ENCODE measurements around the gene KMT5C. TPM values are rescaled to one million over a fixed set of nuclear protein-coding genes. Genes with fewer than 3 reads are reported as not detected.

Gene KMT5C
- total and polyA plus RNA-seq, 2 experiments from 2014 or later = 14.2 to 34.3 TPM

DNA sequence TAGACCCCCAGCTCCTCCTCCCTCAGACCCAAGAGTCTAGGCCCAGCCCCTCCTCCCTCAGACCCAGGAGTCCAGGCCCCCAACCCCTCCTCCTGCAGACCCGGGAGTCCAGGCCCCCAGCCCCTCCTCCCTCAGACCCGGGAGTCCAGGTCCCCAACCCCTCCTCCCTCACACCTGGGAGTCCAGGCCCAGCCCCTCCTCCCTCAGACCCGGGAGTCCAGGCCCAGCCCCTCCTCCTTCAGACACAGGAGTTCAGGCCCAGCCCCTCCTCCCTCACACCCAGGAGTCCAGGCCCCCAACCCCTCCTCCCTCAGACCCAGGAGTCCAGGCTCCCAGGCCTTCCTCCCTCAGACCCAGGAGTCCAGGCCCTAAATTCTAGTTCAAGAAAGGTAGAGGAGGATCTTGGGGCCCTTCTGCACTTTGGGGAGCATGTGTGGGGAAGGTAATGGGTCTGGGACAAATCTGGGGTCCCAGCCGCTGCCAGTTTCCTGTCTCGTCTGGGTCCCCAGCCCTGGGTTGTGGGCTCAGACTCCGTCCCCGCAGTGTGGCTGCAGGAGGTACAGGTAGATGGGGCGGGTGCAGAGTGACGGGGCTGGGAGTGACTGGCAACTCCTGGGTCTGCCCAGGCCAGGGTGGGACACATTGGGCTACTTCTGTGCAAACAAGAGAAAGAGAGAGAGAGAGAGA lies 33.8 kb downstream of the KMT5C start:
- Histone ChIP-seq H3K4me1 (ENCODE audit: insufficient read depth) (peaks cover 50% of the 10 kb centered on the region), H3K36me3 (ENCODE audit: insufficient read depth) (no peaks in the 10 kb centered on the region), H4K20me1 (replicated peaks; ENCODE audit: insufficient read depth) (no peaks in the 10 kb centered on the region), H3K79me2 (replicated peaks; ENCODE audit: insufficient read depth) (no peaks in the 10 kb centered on the region), H3K27ac (ENCODE audit: low read depth) (no peak overlapping the region), H2AFZ (0 out of 2 replicates have a peak overlapping the region, but pooled peaks have one; percentile 5), H3K9me2 (ENCODE audit: insufficient read depth) (no peaks in the 10 kb centered on the region), H3F3A (replicated peaks; ENCODE audit: low read depth) (0 out of 2 replicates have a peak, but pooled peaks cover 16% of the 10 kb centered on the region), H3K4me2 (peak overlapping the region; percentile 77), H3K4me3 (peak overlapping the region; percentile 47), H3K27me3 (ENCODE audit: insufficient read depth) (peaks cover 72% of the 10 kb centered on the region)
- Mint-ChIP-seq H3K27ac (no peak overlapping the region), H3K4me1 (peaks cover 49% of the 10 kb centered on the region), H3K27me3 (ENCODE audit: insufficient read depth, low read depth, poor library complexity) (peaks cover 57% of the 10 kb centered on the region), H3K36me3 (ENCODE audit: low read depth) (no peaks in the 10 kb centered on the region; the same call in 2 of the 3 replicates), H3K9me3 (no peaks in the 10 kb centered on the region; the same call in 2 of the 3 replicates), H3K4me3 (peak overlapping the region; percentile 55)
- ATAC-seq (no peak), DNase-seq (ENCODE audit: low spot score) (no peak)
- TF ChIP-seq NANOG (IDR thresholded peaks at IDR 0.05; ENCODE audit: borderline replicate concordance) (no peak), CREB1 (CRISPR knock-in tag; IDR thresholded peaks at IDR 0.05; ENCODE audit: low read depth) (no peak), EZH2 (IDR thresholded peaks at IDR 0.05; ENCODE audit: low read depth, unreplicated experiment) (no peak), ZNF331 (CRISPR knock-in tag; IDR thresholded peaks at IDR 0.05; ENCODE audit: low read depth) (no peak), STAT1 (IDR thresholded peaks at IDR 0.05; ENCODE audit: unreplicated experiment) (no peak), ZNF114 (CRISPR knock-in tag; IDR thresholded peaks at IDR 0.05) (no peak), POLR2AphosphoS5 (IDR thresholded peaks at IDR 0.05; ENCODE audit: low read depth) (no peak), EZH2phosphoT487 (IDR thresholded peaks at IDR 0.05; ENCODE audit: unreplicated experiment) (no peak)
- TF ChIP-seq, protein P1, sequence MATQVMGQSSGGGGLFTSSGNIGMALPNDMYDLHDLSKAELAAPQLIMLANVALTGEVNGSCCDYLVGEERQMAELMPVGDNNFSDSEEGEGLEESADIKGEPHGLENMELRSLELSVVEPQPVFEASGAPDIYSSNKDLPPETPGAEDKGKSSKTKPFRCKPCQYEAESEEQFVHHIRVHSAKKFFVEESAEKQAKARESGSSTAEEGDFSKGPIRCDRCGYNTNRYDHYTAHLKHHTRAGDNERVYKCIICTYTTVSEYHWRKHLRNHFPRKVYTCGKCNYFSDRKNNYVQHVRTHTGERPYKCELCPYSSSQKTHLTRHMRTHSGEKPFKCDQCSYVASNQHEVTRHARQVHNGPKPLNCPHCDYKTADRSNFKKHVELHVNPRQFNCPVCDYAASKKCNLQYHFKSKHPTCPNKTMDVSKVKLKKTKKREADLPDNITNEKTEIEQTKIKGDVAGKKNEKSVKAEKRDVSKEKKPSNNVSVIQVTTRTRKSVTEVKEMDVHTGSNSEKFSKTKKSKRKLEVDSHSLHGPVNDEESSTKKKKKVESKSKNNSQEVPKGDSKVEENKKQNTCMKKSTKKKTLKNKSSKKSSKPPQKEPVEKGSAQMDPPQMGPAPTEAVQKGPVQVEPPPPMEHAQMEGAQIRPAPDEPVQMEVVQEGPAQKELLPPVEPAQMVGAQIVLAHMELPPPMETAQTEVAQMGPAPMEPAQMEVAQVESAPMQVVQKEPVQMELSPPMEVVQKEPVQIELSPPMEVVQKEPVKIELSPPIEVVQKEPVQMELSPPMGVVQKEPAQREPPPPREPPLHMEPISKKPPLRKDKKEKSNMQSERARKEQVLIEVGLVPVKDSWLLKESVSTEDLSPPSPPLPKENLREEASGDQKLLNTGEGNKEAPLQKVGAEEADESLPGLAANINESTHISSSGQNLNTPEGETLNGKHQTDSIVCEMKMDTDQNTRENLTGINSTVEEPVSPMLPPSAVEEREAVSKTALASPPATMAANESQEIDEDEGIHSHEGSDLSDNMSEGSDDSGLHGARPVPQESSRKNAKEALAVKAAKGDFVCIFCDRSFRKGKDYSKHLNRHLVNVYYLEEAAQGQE (IDR thresholded peaks at IDR 0.05; ENCODE audit: unreplicated experiment) = no peak
- TF ChIP-seq, protein P2, sequence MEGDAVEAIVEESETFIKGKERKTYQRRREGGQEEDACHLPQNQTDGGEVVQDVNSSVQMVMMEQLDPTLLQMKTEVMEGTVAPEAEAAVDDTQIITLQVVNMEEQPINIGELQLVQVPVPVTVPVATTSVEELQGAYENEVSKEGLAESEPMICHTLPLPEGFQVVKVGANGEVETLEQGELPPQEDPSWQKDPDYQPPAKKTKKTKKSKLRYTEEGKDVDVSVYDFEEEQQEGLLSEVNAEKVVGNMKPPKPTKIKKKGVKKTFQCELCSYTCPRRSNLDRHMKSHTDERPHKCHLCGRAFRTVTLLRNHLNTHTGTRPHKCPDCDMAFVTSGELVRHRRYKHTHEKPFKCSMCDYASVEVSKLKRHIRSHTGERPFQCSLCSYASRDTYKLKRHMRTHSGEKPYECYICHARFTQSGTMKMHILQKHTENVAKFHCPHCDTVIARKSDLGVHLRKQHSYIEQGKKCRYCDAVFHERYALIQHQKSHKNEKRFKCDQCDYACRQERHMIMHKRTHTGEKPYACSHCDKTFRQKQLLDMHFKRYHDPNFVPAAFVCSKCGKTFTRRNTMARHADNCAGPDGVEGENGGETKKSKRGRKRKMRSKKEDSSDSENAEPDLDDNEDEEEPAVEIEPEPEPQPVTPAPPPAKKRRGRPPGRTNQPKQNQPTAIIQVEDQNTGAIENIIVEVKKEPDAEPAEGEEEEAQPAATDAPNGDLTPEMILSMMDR (conservative IDR thresholded peaks at IDR 0.05; ENCODE audit: low read depth in 2 of 2) = no peak
- TF ChIP-seq, protein P3, sequence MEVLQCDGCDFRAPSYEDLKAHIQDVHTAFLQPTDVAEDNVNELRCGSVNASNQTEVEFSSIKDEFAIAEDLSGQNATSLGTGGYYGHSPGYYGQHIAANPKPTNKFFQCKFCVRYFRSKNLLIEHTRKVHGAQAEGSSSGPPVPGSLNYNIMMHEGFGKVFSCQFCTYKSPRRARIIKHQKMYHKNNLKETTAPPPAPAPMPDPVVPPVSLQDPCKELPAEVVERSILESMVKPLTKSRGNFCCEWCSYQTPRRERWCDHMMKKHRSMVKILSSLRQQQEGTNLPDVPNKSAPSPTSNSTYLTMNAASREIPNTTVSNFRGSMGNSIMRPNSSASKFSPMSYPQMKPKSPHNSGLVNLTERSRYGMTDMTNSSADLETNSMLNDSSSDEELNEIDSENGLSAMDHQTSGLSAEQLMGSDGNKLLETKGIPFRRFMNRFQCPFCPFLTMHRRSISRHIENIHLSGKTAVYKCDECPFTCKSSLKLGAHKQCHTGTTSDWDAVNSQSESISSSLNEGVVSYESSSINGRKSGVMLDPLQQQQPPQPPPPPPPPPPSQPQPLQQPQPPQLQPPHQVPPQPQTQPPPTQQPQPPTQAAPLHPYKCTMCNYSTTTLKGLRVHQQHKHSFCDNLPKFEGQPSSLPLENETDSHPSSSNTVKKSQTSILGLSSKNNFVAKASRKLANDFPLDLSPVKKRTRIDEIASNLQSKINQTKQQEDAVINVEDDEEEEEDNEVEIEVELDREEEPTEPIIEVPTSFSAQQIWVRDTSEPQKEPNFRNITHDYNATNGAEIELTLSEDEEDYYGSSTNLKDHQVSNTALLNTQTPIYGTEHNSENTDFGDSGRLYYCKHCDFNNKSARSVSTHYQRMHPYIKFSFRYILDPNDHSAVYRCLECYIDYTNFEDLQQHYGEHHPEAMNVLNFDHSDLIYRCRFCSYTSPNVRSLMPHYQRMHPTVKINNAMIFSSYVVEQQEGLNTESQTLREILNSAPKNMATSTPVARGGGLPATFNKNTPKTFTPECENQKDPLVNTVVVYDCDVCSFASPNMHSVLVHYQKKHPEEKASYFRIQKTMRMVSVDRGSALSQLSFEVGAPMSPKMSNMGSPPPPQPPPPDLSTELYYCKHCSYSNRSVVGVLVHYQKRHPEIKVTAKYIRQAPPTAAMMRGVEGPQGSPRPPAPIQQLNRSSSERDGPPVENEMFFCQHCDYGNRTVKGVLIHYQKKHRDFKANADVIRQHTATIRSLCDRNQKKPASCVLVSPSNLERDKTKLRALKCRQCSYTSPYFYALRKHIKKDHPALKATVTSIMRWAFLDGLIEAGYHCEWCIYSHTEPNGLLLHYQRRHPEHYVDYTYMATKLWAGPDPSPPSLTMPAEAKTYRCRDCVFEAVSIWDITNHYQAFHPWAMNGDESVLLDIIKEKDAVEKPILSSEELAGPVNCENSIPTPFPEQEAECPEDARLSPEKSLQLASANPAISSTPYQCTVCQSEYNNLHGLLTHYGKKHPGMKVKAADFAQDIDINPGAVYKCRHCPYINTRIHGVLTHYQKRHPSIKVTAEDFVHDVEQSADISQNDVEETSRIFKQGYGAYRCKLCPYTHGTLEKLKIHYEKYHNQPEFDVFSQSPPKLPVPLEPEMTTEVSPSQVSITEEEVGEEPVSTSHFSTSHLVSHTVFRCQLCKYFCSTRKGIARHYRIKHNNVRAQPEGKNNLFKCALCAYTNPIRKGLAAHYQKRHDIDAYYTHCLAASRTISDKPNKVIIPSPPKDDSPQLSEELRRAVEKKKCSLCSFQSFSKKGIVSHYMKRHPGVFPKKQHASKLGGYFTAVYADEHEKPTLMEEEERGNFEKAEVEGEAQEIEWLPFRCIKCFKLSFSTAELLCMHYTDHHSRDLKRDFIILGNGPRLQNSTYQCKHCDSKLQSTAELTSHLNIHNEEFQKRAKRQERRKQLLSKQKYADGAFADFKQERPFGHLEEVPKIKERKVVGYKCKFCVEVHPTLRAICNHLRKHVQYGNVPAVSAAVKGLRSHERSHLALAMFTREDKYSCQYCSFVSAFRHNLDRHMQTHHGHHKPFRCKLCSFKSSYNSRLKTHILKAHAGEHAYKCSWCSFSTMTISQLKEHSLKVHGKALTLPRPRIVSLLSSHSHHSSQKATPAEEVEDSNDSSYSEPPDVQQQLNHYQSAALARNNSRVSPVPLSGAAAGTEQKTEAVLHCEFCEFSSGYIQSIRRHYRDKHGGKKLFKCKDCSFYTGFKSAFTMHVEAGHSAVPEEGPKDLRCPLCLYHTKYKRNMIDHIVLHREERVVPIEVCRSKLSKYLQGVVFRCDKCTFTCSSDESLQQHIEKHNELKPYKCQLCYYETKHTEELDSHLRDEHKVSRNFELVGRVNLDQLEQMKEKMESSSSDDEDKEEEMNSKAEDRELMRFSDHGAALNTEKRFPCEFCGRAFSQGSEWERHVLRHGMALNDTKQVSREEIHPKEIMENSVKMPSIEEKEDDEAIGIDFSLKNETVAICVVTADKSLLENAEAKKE (CRISPR knock-in tag; IDR thresholded peaks at IDR 0.05) = no peak
- TF ChIP-seq, protein P4, sequence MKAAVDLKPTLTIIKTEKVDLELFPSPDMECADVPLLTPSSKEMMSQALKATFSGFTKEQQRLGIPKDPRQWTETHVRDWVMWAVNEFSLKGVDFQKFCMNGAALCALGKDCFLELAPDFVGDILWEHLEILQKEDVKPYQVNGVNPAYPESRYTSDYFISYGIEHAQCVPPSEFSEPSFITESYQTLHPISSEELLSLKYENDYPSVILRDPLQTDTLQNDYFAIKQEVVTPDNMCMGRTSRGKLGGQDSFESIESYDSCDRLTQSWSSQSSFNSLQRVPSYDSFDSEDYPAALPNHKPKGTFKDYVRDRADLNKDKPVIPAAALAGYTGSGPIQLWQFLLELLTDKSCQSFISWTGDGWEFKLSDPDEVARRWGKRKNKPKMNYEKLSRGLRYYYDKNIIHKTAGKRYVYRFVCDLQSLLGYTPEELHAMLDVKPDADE (IDR thresholded peaks at IDR 0.05) = no peak

Data from GM23338 (cell line).